HCT116 (cell line): ENCODE results near the gene HACD3. TPM values are rescaled to one million over a fixed set of nuclear protein-coding genes. Genes with fewer than 3 reads are reported as not detected.

Source experiments
- ATAC-seq: fragments of 200-7000 bp; cut with Tn5 transposase; 2 replicates; pipeline ENCODE4 v1.9.1; 2020; ENCODE audit warnings: mild to moderate bottlenecking, moderate library complexity
- BruUV-seq: library from RNA; stranded (reverse); fragments of 400-500 nt; replicated peaks from 2 replicates; lab custom pipeline; 2021; lab: Mats Ljungman, UMichigan
- CTCF ChIA-PET: fragments of 300-600 bp; sonication (Branson Sonifier 250); formaldehyde crosslinking; loops from one replicate; lab custom pipeline; 2021; ENCODE audit warnings: antibody characterized with exemption; lab: Charles Lee
- POLR2A ChIA-PET: fragments of 300-600, 350-600 bp; sonication (Branson Sonifier 250); formaldehyde crosslinking; loops from one replicate; lab custom pipeline; 2021; ENCODE audit warnings: antibody characterized with exemption; lab: Charles Lee
- RAD21 ChIA-PET, 2 experiments: fragments of 300-600 bp; sonication (Branson Sonifier 250); formaldehyde crosslinking; loops; one replicate each; lab custom pipeline; 2023; ENCODE audit warnings: low total read pairs in 2 of 2; ENCODE audit not compliant: uncharacterized antibody in 2 of 2, unreplicated experiment in 2 of 2, low non-redundant PET in 1 of 2; lab: Charles Lee
- DNase-seq: peaks from one replicate; pipeline ENCODE4 v3.0.0-alpha.2; 2010; ENCODE audit warnings: low read depth, low spot score
- H2AFZ ChIP-seq: fragments of 200-600 bp; shearing (Covaris generic), sonication (generic); 2 replicates; pipeline ENCODE4 v1.6.1; 2017; ENCODE audit warnings: low read depth, mixed run types, mixed read lengths, antibody characterized with exemption, low read length; ENCODE audit not compliant: poor library complexity, severe bottlenecking
- H3K27ac ChIP-seq: 2 replicates; pipeline ENCODE4 v1.5.1; 2012; ENCODE audit warnings: low read depth, low read length
- H3K27me3 ChIP-seq: fragments of 200-600 bp; sonication (generic); 2 replicates; pipeline ENCODE4 v1.6.1; 2016; ENCODE audit warnings: mixed run types, low read length, mixed read lengths; ENCODE audit not compliant: insufficient read depth
- H3K36me3 ChIP-seq, 2 experiments: fragments of 200-500 bp in 1 of 2; fragments of 200-600 bp in 1 of 2; sonication (Bioruptor generic) in 1 of 2; sonication (generic) in 1 of 2; 2 replicates each; pipeline versions ENCODE4 v1.5.1 to v1.6.1; 2014 to 2016; ENCODE audit warnings: low read length in 2 of 2, inconsistent platforms in 1 of 2, mixed read lengths in 1 of 2, mixed run types in 1 of 2; ENCODE audit not compliant: insufficient read depth in 2 of 2, control insufficient read depth in 1 of 2
- H3K4me1 ChIP-seq, 2 experiments: fragments of 200-600 bp in 1 of 2; sonication (generic) in 1 of 2; 2 replicates each; pipeline versions ENCODE4 v1.5.1 to v1.6.1; 2012 to 2017; ENCODE audit warnings: low read length in 2 of 2, inconsistent platforms in 1 of 2, mild to moderate bottlenecking in 1 of 2, mixed read lengths in 1 of 2, mixed run types in 1 of 2, moderate library complexity in 1 of 2; ENCODE audit not compliant: insufficient read depth in 2 of 2, control insufficient read depth in 1 of 2
- H3K4me2 ChIP-seq: fragments of 200-600 bp; sonication (generic); 2 replicates; pipeline ENCODE4 v1.6.1; 2017; ENCODE audit warnings: mixed run types, low read length, mixed read lengths
- H3K4me3 ChIP-seq, 2 experiments: fragments of 200-600 bp in 1 of 2; sonication (generic) in 1 of 2; replicated peaks in 1 of 2; 2 replicates each; pipeline ENCODE4 v1.5.1; 2011 to 2016; ENCODE audit warnings: low read length in 2 of 2, control low read depth in 1 of 2, low read depth in 1 of 2, mild to moderate bottlenecking in 1 of 2, mixed read lengths in 1 of 2, mixed run types in 1 of 2
- H3K79me2 ChIP-seq: fragments of 200-600 bp; sonication (generic); 2 replicates; pipeline ENCODE4 v1.6.1; 2017; ENCODE audit warnings: mild to moderate bottlenecking, mixed run types, low read length, moderate library complexity, mixed read lengths; ENCODE audit not compliant: insufficient read depth
- H3K9ac ChIP-seq: fragments of 200-600 bp; sonication (generic); 2 replicates; pipeline ENCODE4 v1.6.1; 2016; ENCODE audit warnings: low read length, mixed read lengths
- H3K9me2 ChIP-seq: fragments of 200-600 bp; sonication (generic), shearing (Covaris generic); 2 replicates; pipeline ENCODE4 v1.6.1; 2017; ENCODE audit warnings: mixed run types, mild to moderate bottlenecking, moderate library complexity; ENCODE audit not compliant: insufficient read depth
- H3K9me3 ChIP-seq, 2 experiments: fragments of 200-500 bp in 1 of 2; fragments of 200-600 bp in 1 of 2; sonication (Bioruptor generic) in 1 of 2; sonication (generic) in 1 of 2; 2 replicates each; pipeline ENCODE4 v1.6.1; 2014 to 2017; ENCODE audit warnings: low read length in 2 of 2, mixed read lengths in 2 of 2, inconsistent platforms in 1 of 2, low read depth in 1 of 2, mild to moderate bottlenecking in 1 of 2, mixed run types in 1 of 2, moderate library complexity in 1 of 2; ENCODE audit not compliant: control insufficient read depth in 1 of 2, insufficient read depth in 1 of 2
- H4K20me1 ChIP-seq: fragments of 200-600 bp; sonication (generic), shearing (Covaris generic); 2 replicates; pipeline ENCODE4 v1.6.1; 2017; ENCODE audit warnings: mixed run types, mild to moderate bottlenecking, moderate library complexity; ENCODE audit not compliant: insufficient read depth
- CBX3 ChIP-seq: IDR thresholded peaks from 2 replicates; pipeline ENCODE4 v1.6.1; 2012; ENCODE audit warnings: low read depth
- CEBPB ChIP-seq: IDR thresholded peaks from 2 replicates; pipeline ENCODE4 v1.6.1; 2012; ENCODE audit warnings: low read depth
- CTCF ChIP-seq, 3 experiments: fragments of 200-600 bp in 1 of 3; sonication (generic) in 1 of 3; IDR thresholded peaks in 2 of 3; conservative IDR thresholded peaks in 1 of 3; 2 replicates each; pipeline ENCODE4 v1.5.1; 2012 to 2017; ENCODE audit warnings: low read depth in 2 of 3, low read length in 2 of 3, antibody characterized with exemption in 1 of 3, borderline replicate concordance in 1 of 3, control low read depth in 1 of 3, mild to moderate bottlenecking in 1 of 3, mixed read lengths in 1 of 3, mixed run types in 1 of 3, moderate library complexity in 1 of 3; ENCODE audit not compliant: insufficient read depth in 1 of 3
- EGR1 ChIP-seq: IDR thresholded peaks from 2 replicates; pipeline ENCODE4 v1.6.1; 2012; ENCODE audit warnings: low read depth
- EZH2 ChIP-seq: fragments of 200-600 bp; sonication (generic); IDR thresholded peaks from 2 replicates; pipeline ENCODE4 v1.6.1; 2017; ENCODE audit warnings: antibody characterized with exemption, mixed run types
- MAX ChIP-seq: IDR thresholded peaks from 2 replicates; pipeline ENCODE4 v1.6.1; 2012
- POLR2A ChIP-seq: IDR thresholded peaks from 2 replicates; pipeline ENCODE4 v1.7.0; 2011; ENCODE audit warnings: borderline replicate concordance; ENCODE audit not compliant: insufficient read depth, insufficient read length; ENCODE audit errors: extremely low read depth
- POLR2AphosphoS5 ChIP-seq: IDR thresholded peaks from 2 replicates; pipeline ENCODE4 v1.6.1; 2011; ENCODE audit warnings: mild to moderate bottlenecking, low read depth, low read length, moderate library complexity
- SIN3A ChIP-seq: IDR thresholded peaks from 2 replicates; pipeline ENCODE4 v1.6.1; 2012; ENCODE audit warnings: low read depth
- SP1 ChIP-seq: IDR thresholded peaks from 2 replicates; pipeline ENCODE4 v1.6.1; 2012; ENCODE audit warnings: low read depth
- TCF7L2 ChIP-seq: IDR thresholded peaks from 2 replicates; pipeline ENCODE4 v1.7.0; 2011; ENCODE audit warnings: borderline replicate concordance, inconsistent platforms; ENCODE audit not compliant: insufficient read depth, insufficient read length; ENCODE audit errors: extremely low read depth
- intact Hi-C: fragments of 100-400 bp; cut with micrococcal nuclease; formaldehyde crosslinking; loops from 2 replicates; pipeline ENCODE4 v1.10.0; 2022
- total RNA-seq: library from RNA; stranded (reverse); gene quantifications from one replicate; pipeline ENCODE4 v1.2.1, GENCODE V29; 2021; ENCODE audit not compliant: unreplicated experiment
- TF ChIP-seq, protein P1 (sequence below): IDR thresholded peaks from 2 replicates; pipeline ENCODE4 v1.6.1; 2012

The HACD3 gene
- total RNA-seq, 1 experiment from 2014 or later: 57.5 TPM

- intact Hi-C loops: no loop called here
- Histone ChIP-seq H3K4me1 (no peaks in the 10 kb centered on the region), H3K9me3 (no peaks in the 10 kb centered on the region), H3K36me3 (peaks cover 6 to 22% of the 10 kb centered on the region in 2 experiments), H3K4me3 (no peak overlapping the region), H3K79me2 (peaks cover 28% of the 10 kb centered on the region), H4K20me1 (no peaks in the 10 kb centered on the region), H2AFZ (no peak overlapping the region), H3K4me2 (no peak overlapping the region), H3K9me2 (no peaks in the 10 kb centered on the region), H3K27me3 (no peaks in the 10 kb centered on the region), H3K9ac (no peak overlapping the region), H3K27ac (no peak overlapping the region)
- no TSS peak for BruUV-seq
- ATAC-seq (no peak), DNase-seq (no peak)
- TF ChIP-seq EZH2 (no peak), TCF7L2 (no peak), CEBPB (no peak), POLR2AphosphoS5 (no peak), CTCF (IDR thresholded peaks at IDR 0.05 in 2 of 3, conservative IDR thresholded peaks at IDR 0.05 in 1 of 3; ENCODE audit: borderline replicate concordance in 1 of 3, insufficient read depth in 1 of 3, low read depth in 2 of 3, low read length in 2 of 3) (no peak), MAX (no peak), CBX3 (no peak), SP1 (no peak), POLR2A (no peak), EGR1 (no peak), SIN3A (no peak)
- TF ChIP-seq, protein P1, sequence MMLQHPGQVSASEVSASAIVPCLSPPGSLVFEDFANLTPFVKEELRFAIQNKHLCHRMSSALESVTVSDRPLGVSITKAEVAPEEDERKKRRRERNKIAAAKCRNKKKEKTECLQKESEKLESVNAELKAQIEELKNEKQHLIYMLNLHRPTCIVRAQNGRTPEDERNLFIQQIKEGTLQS: no peak
- ChIA-PET RAD21 (no interaction called here), POLR2A (no interaction called here), CTCF (no interaction called here)
Measured at GRCh38 chr15:65603134-65603533, 72.9 kb downstream of the HACD3 start.
